Mucosa of gallbladder (tissue), 1 donor: Measurements from ENCODE around the gene HYPK. TPM values are rescaled to one million over a fixed set of nuclear protein-coding genes. Genes with fewer than 3 reads are reported as not detected.

ENCODE experiments used
- DNase-seq: peaks from one replicate; pipeline ENCODE4 v3.0.0-alpha.2; 2020; ENCODE audit warnings: low spot score
- total RNA-seq: library from RNA; stranded (reverse); gene quantifications from one replicate; pipeline ENCODE4 v1.2.1, GENCODE V29; 2021
- donor health status: DM: no; HTN: no; CAD: no.

The HYPK gene, protein sequence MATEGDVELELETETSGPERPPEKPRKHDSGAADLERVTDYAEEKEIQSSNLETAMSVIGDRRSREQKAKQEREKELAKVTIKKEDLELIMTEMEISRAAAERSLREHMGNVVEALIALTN
- total RNA-seq, result 10.8 TPM

DNA sequence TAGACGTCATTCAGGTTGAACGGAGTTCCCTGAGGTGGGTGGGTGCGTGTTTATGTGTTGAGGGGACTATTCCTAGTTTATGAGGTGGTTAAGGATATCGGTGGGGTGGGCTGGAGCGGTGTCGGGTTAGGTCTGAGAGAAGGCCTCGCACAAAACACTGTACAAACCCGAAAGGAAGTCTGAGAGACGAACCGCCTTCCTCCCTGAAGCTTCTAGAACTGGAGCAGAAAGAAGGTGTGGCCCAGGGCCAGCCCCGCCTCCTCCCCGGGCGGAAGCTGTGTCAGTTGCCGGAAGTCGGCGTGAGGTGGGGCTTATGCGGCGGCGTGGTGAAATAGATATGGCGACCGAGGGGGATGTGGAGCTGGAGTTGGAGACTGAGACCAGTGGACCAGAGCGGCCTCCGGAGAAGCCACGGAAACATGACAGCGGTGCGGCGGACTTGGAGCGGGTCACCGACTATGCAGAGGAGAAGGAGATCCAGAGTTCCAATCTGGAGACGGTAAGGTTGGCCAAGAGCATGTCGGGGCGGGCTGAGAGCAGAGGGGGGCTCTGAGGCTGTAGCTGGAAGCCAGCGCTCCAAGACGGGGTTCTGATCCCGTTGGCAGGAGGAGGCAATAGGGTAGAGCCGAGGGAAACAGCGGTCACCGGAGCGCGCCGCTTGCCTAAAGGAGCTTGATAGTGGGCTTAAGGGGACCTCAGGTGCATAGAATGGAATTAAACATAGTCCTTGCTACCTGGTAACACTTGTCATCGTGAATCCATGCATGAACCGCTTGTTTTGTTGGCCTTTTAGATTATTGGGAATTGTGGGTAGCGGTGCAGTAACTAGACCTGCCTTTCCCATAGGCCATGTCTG is at the start of gene HYPK:
HYPK (plus strand) TSS at position 314 of the 856 bp plus-strand sequence; CDS start at position 338, 24 bp downstream.
- peak; percentile 95 for DNase-seq

DNA sequence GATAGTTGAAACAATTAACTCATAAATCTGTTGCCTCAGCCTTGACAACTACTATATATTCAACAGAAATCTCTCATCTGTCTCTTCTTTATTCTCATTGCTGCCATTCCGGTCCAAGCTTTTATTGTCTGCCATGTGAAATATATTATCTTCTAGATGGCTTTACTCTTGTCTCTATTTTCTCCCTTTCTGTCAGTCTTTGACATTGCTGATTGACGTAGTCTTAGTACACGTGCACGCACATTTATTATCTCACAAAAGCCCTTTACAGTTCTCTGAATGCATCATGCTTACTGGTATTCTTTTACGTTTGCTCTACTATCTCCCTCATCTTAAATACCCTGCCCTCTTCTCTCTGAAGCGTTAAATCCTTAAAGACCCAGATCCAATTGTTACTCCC is 48.5 kb upstream of the HYPK start:
- DNase-seq, result no peak

DNA sequence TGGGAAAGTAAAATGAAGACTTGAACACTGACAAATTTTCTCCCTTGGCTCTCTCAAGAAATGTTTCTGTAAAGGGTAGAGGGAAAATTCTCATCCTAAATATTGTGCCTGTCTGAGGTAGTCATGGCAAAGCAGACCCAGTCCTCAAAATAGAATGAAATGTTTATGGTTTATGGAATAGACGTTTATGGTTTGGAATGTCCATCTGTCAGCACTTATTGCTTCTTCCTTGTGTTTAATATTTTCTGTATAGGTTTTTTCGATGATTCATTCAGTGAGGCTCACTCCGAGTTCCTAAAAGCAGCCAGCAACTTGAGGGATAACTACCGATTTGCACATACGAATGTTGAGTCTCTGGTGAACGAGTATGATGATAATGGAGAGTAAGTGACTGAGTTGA is 37.6 kb upstream of the HYPK start:
- no peak for DNase-seq

DNA sequence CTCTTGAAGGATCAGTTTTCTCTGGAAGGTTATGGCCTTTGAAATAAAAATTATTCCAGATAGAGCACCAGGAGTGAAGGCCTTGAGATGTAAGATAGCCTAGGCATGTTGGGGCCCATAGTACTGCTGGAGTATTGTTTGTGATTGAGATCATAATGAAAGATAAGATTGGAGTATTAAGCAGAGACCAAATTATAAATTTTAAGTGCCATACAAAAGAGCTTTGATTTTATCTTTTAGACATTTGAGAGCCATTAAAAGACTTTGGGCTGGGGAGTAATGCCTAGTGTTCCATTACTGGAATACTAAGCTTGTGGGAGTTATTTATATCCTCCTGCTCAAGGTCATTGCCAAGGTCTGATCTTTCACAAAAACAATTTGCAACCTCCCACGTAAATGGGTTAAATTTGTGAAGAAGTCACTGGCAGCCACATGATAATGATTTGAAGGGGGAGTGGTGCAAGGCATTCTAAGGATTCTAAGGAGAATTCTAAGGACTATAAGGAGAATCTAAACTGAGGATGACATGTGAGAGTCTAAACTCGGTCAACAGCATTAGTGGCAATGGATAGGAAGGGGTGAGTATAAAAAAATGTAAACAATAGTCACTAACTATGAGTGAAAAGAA is 36.5 kb upstream of the HYPK start:
- DNase-seq, result no peak

DNA sequence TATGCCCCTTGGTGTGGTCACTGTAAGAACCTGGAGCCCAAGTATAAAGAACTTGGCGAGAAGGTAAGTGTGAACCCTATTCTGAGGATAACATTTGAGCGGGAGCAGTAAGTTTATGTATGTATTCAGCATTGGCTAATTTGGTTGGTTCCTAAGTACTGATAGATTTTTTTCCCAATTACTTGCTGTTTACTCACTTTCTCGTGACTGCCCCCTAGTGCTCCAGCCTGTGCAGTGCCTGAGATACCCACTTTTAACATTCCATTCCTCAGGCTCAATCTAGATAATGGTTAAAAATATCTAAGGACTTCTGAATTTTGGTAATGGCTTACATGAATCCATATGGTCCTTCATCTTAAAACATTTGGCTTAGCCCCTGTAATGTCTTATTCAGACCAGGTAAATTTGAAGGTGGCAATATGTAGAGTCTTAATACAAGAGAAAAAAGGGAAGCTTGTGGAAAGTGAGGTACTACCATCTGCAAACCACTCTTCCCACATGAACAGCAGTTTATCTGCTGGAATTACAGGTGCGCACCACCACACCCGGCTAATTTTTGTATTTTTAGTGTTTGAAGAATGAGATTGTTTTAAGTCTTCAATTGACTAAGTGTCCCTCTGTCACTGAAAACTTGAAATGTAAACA is 30.7 kb upstream of the HYPK start:
- DNase-seq, result peak; percentile 52

DNA sequence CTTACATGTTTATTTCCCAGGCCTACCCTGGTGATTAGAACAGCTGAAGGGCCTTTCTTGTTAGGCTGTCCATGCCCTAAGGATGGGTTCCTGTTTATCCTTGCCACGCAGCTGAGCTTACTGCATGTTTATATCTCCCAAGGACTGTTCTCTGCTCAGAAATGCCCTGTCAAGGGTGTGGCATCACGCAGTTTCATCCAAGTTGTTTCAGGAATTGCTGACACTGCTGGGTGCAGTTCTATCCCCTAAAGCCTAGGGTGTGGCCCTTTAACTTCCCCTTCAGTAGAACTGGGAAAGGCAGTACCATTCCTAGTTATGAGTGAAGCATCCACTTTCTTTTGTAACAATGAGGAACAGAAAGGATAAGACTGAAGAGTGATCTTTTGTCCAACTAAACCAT is 28.6 kb upstream of the HYPK start:
- DNase-seq, result no peak

DNA sequence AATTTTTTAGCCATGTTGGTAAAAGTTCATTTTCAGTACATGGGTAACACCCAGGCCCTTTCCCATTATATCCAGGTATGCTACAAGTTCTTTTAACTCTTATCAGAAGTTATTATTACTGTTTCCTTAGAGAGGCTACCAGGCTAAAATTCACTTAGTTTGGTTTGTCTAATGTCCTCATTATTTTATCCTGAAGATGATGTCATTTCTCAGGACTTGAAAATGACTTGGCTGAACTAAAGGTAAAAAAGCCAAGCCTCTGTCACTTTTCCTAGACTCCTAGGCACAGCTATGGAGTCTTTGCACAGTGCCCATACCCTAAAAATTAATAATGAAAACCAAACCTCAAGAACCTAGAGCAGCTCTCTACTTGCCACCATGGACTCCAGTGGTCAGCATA is 27.8 kb upstream of the HYPK start:
- no peak for DNase-seq

DNA sequence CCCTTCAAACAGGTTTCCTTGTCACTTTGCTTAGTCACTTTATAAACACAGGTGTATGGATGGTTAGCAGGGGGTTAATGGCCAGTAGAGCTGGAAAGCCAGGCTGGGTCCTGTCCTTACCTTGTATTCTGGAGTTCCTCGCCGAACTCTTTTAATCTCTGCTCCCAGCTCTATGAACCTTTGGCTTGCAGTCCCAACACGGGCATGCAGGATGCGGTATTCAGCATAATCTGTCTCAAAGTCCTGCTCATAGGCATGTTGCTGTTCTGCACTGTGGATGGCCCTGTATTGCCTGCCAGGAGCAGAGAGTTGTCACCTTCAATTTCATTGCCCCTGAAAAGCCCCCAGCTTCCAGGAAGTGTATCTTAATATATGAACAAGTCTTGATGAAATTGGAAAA is 26.3 kb upstream of the HYPK start:
- DNase-seq, result no peak

DNA sequence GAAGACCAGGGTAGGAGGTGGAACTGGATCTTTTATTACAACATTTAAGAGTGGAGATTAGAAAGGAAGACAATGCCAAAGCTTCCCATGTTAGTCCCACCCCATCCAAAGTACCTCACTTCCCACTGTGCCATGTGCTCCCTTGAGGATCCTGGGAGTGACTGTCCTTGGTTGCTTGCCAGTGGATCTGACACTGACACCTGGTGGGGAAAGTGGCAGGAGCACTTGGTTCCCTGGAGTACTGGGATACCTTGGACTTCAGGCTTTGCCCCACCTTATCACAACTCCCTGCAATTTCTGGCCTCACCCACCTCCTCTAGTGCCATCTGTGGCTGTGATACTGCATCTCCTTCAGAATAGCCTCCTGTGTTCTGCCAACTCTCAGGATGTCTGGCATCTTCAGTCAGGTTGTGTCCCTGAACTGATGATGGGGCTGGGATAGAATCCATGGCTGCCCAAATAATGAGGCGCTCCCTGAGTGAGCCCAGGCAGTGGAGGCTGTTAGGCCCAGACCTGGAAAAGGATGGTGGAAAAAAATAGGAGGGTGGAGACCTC is 24.9 kb upstream of the HYPK start:
- DNase-seq, result peak; percentile 71

DNA sequence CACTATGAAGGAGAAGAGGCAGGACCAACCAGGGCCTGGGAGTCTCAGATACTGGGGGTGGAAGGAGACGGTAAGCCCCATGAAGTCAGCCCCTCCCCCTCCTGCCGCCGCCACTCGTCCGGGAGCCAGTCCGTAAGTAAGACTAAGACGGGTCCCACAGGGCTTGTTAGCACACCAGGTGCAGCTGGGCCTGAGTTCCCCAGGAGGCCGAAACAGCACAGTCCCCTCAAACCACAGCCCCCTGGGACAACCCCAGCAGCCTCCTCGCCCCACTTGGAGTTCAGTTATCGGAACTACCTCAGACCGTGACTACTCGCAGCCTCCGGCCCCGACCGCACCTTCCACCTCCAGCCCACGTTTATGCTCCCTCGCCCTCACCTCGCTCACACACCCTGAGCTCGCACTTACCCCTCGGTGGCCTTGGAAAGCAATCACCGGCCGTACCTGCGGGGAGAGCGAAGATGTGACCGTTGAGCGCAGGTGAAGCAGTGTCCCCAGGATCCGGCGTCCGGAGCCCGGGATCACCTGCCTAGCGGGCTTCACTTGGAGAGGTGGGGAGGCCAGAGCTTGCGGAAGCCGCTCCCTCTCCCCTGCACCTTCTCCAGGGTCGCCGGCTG is 24.2 kb upstream of the HYPK start:
- DNase-seq, result peak; percentile 27

DNA sequence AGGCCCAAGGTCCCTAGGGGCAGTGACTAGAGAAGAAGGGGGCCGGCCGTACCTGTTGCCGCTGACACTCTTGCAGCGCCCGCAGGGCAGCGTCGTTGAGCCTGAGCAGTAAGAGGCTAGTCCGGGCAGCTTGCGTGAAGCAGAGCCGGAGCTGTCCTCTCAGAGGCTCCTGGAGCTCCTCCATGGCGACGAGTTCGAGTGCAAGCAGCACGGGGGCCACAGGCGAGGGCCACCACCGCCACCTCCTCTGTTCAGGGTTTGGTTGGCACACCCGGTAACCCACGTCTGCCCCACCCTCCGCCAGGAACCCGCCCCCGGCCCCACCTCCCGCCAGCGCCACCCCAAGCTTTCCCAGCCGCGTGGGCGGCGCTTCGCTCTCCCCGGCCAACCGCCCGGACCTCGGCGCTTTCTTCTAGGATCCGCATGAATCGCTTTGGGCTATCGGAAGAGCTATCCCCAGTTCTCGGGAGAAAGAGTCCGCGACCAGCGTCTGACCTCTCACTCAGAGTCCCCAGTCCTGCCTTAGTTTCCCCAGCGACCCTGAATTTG is 23.6 kb upstream of the HYPK start, which contains the start of gene ELL3:
ELL3 (minus strand) TSS at position 249 of the 549 bp plus-strand sequence; CDS start at position 184, 65 bp downstream.
- peak; percentile 75 for DNase-seq

DNA sequence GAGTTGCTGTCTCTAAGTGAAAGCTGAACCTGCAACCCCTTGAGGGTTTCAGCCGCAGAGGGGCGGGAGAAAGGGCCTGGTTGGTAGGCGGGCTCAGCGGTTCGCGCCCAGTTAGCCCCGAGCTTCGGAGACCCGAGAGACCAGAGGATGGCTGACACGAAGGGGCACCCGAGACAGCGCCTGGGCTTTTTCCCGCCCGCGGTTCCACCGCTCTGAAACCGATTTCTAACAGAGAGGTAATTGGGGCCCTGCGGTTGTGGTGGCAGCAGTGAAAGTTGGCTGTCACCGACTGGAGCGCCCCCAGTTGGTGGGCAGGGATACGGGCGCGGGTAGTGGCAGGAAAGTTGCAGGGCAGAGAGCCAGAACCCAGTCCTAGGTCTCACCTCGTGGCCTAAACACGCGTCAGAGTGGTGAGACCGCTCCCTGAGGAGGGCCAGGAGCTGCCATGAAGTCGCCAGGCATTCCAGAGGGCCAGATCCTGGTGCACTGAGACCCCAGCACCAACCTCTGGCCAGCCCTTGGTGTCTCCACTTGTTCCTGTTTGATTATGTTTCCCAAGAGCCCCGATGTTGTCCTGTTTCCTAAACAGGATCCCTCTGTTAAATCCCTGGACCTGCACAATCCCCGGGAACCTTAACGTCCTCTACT is 23.0 kb upstream of the HYPK start:
- peak; percentile 78 for DNase-seq

DNA sequence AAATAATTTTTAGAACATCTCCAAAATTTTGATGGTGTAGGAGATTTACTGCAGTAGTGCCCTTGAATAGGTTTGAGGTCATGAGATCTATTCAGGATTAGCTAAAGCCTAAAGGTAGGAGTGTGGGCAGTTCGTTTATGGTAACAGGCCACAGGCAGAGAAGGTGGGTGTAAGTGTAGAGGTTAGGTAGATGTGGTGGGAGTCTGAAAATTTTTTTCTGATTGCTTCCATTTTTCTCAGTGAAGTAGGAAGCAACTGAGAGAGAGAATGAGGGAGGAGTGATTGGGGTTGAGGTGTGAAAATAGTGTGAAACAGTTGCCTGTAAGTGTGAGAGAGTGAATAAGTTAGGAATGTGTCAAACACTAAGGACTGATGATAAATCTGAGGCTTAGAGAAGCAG is 21.4 kb upstream of the HYPK start:
- no peak for DNase-seq

DNA sequence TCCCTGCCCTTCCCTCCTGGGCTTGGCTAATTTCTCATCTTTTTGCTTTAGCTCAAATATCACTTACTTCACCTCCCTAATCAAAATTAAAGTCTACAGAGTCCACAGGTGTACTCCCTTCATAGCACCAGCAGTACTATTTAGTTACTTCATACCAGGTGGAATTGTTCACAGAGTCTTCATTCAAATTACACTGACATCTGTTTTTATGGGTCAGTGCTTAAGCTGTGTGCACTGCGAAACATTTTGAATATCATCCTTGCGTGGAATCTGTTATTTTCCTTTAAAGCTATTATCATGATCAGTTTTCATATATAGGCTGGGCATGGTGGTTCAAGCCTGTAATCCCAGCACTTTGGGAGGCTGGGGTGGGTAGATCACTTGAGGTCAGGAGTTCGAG is 11.0 kb upstream of the HYPK start:
- no peak for DNase-seq

DNA sequence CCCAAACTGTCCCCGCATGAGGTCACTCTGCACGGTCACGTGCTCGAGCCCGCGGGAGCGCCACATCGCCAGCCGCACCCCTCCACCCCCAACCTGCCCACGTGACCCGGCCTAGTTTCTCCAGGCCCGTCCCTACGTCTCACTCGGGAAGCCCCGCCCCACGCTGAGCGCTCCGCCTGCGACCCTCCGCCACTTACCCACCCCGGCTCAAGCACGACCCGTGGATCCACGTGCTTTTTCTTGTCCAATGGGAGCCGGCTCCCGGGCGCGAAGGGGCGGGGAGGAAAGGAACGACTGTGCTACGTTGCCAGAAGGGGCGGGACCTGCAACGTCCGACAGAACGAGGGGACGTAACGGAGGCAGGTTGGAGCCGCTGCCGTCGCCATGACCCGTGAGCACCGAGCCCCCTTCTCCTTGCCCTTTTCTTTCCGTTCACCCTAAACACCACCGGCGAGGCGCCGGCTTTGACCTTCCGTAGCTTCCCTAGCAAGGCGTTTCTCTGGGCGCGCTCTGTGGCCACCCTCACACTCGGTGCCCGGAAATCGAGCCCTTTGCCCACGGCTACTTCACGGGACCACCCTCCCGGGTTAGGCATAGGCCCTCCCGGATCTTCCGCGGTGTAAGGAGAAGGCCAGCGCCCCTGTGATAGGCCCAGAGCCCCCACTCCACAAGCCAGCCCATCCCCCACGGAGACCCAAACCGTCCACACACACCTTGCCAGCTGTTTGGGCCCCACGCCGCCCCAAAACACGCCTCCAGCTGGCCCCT is 8.2 kb upstream of the HYPK start, which contains the start of gene SERF2:
SERF2 (plus strand) TSS at position 328 of the 768 bp plus-strand sequence; CDS start at position 385, 57 bp downstream.
- DNase-seq, result peak; percentile 100

DNA sequence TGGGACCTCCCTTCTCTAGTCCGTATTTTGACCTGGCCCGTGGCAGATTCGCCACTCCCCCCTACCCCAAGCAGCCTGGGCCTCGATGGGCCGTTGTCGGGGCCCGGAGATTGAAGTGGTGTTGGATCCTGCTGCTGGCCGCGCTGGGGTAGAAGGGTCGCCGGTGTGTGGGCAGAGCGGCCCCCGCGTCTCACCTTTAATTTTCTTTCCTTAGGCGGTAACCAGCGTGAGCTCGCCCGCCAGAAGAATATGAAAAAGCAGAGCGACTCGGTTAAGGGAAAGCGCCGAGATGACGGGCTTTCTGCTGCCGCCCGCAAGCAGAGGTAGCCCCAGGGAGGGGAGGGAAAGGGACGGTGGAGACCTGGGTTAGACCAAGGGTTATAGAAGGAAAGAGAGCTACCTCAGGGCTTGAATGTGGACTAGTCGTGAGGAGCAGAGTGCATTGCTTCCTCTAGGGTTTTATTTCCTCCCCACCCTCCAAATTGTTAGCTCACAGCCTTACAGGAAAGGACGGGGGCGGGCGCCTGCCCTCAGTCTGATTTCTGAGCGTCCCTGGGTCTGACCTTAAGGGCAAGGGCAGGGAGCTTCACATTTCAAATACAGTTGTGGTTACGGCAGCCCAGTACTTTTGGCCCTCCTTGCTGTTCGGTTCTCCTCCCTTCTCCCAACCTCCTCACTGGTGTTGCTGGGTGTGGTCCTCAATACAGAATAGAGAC is 7.5 kb upstream of the HYPK start:
- DNase-seq, result no peak

DNA sequence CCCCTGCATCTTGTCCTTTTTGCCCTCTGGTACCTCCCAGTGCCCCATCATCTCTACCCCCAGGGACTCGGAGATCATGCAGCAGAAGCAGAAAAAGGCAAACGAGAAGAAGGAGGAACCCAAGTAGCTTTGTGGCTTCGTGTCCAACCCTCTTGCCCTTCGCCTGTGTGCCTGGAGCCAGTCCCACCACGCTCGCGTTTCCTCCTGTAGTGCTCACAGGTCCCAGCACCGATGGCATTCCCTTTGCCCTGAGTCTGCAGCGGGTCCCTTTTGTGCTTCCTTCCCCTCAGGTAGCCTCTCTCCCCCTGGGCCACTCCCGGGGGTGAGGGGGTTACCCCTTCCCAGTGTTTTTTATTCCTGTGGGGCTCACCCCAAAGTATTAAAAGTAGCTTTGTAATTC is 6.8 kb upstream of the HYPK start:
- no peak for DNase-seq

DNA sequence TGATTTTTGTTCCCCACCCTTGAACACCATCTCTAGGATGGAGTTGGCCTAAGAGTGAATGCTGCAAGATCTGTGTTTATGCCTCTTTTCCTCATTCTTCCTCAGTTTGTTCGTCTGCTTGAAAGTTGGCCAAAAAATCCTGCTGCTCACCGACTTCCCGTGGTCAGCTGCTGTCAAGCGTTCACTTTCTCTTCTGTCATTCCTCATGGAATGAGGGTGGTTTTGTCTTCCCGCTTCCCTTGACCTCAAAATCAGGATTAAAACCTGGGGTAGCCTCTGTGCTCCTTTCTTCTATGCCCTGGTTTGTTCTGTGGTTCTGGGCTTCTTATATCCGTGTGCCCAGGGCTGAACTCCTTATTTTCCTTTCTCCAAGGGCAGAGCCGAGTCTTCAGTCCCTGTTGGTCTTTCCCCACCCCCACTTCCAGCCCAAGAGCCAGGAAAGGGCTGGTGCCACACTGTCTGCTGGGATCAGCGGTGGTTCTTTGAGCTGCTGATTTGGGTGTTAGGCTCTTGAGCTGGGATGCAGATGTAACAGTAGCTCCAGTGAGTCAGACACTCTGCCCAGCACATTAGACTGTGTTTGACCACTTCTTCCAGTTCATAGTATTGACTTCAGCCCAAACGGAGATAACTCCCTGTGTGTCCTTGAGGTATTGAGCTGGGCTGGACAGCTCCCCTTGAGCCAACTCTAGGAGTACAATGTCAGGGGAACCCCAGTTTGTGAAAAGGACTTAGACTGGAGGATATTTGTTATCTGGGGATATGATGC is 5.9 kb upstream of the HYPK start:
- no peak for DNase-seq
